Ovary (tissue), 9 donors: Measurements from ENCODE around the gene CYP1A1. TPM values are rescaled to one million over a fixed set of nuclear protein-coding genes. Genes with fewer than 3 reads are reported as not detected.

Source experiments
- DNase-seq, 5 donors: peaks; one replicate each; pipeline ENCODE4 v3.0.0-alpha.2; 2019 to 2020
- H3K27ac ChIP-seq, 2 donors: fragments of 200-600 bp; one replicate each; pipeline versions ENCODE4 v1.5.1 to v1.8.0; 2019 to 2022
- H3K27me3 ChIP-seq: fragments of 200-600 bp; one replicate; pipeline ENCODE4 v1.8.0; 2022
- H3K36me3 ChIP-seq: fragments of 200-600 bp; sonication (generic); one replicate; pipeline ENCODE4 v1.5.1; 2019
- H3K4me1 ChIP-seq: one replicate; pipeline ENCODE4 v1.8.1; 2013; ENCODE audit warnings: mild to moderate bottlenecking, moderate library complexity; ENCODE audit not compliant: insufficient read depth
- H3K4me3 ChIP-seq: fragments of 200-600 bp; sonication (generic); one replicate; pipeline ENCODE4 v1.5.1; 2017
- H3K9me3 ChIP-seq, 2 donors: fragments of 200-600 bp in 1 of 2; sonication (generic) in 1 of 2; one replicate each; pipeline versions ENCODE4 v1.5.1 to v1.8.1; 2013 to 2019; ENCODE audit warnings: mild to moderate bottlenecking in 1 of 2, moderate library complexity in 1 of 2
- CTCF ChIP-seq, 3 donors: fragments of 450-650 bp in 2 of 3; fragments of 200-600 bp in 1 of 3; IDR thresholded peaks; one replicate each; pipeline versions ENCODE4 v1.5.1 to v1.8.0; 2016 to 2022; ENCODE audit warnings: antibody characterized with exemption in 3 of 3, mild to moderate bottlenecking in 1 of 3
- EP300 ChIP-seq: sonication (generic); formaldehyde crosslinking; IDR thresholded peaks from one replicate; pipeline ENCODE4 v1.6.1; 2017; ENCODE audit warnings: antibody characterized with exemption
- POLR2A ChIP-seq: fragments of 450-650 bp; IDR thresholded peaks from one replicate; pipeline ENCODE4 v1.6.1; 2017; ENCODE audit warnings: antibody characterized with exemption, mild to moderate bottlenecking, moderate library complexity
- WGBS, 3 donors: extraction: QIAGEN DNeasy Blood & Tissue Kit in 1 of 3; methylation state at CpG; one replicate each; pipeline versions ENCODE4 v1.1.5 to v1.1.7; 2013 to 2017; 5-methylcytosine and 5-hydroxymethylcytosine counted together
- intact Hi-C, 4 donors: fragments of 100-400 bp; cut with DNase I; formaldehyde crosslinking; loops; one replicate each; pipeline versions ENCODE4 v1.11.0 to v1.15.1; 2022 to 2023
- polyA plus RNA-seq, 2 donors: library from polyadenylated mRNA; stranded (reverse); fragments of 200-250 nt in 1 of 2; fragments of 350-450 nt in 1 of 2; fragmentation: Illumina TruSeq in 1 of 2; extraction: RNeasy Lipid Tissue Mini Kit (QIAGEN cat#74804) in 1 of 2; gene quantifications; one replicate each; pipeline ENCODE4 v1.2.3, GENCODE V29; 2013 to 2014
- total RNA-seq, 7 donors: library from RNA; depleted of rRNA in 2 of 7; stranded (reverse); fragments of >200 nt in 2 of 7; fragmentation: NEBNext Ultra II Directional in 3 of 7; extraction: Animal tissue kit (Norgen Biotek cat#: 25700) in 3 of 7; gene quantifications; one replicate each; pipeline versions ENCODE4 v1.1.0 to v1.2.4, GENCODE V29; 2016 to 2023
- donor health status: DM: no; HTN: no; CAD: no; lungs with moderate emphysema.
- donor health status: DM: no; HTN: no; CAD: no.
- donor health status: Bipolar disorder and iron deficiency.
- donor health status: DM: yes; HTN: yes; CAD: no.
- donor health status: DM: no; HTN: no; CAD: no.
- donor health status: DM: yes; HTN: yes; CAD: no.

CYP1A1 gene
- total and polyA plus RNA-seq, 9 donors, result 0.10 to 1.6 (median 0.96) TPM; not detected in 6

GRCh38 chr15:74682954-74683353 lies 42.4 kb downstream of the CYP1A1 start:
- intact Hi-C loops, result no loop called here
- H3K4me1 ChIP-seq, result no peaks in the 10 kb centered on the region
- H3K27ac ChIP-seq, result no peak overlapping the region
- WGBS, 3 donors, result 97 to 99% (median 97%) methylated on average over 3 of the region's 3 CpGs
- H3K4me3 ChIP-seq, result no peak overlapping the region
- TF ChIP-seq CTCF (IDR thresholded peaks at IDR 0.05) (no peak), POLR2A (no peak), EP300 (no peak)
- no peaks in the 10 kb centered on the region for H3K36me3 ChIP-seq
- no peak for DNase-seq
- H3K9me3 ChIP-seq, result no peaks in the 10 kb centered on the region
- no peaks in the 10 kb centered on the region for H3K27me3 ChIP-seq

DNA sequence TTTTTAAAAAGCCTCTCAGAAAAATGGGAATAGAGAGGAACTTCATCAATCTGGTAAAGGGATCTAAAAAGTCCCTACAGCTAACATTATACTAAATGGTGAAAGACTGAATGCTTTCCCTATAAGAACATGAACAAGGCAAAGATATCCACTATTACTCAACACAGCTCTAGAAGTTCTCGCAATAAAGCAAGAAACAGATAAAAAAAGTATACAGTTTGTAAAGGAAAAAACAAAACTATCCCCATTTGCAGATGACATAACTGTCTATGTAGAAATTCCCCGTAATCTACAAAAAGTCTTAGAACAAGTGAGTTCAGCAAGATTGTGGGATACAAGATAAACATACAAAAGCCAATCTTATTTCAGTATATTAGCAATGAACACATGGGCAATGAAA lies 44.9 kb downstream of the CYP1A1 start:
- Histone ChIP-seq H3K4me1 (no peaks in the 10 kb centered on the region), H3K4me3 (no peak overlapping the region), H3K27ac (no peak overlapping the region), H3K27me3 (no peaks in the 10 kb centered on the region), H3K36me3 (no peaks in the 10 kb centered on the region), H3K9me3 (no peaks in the 10 kb centered on the region)
- 78 to 89% (median 80%) methylated on average over 2 of the region's 2 CpGs for WGBS, 3 donors
- TF ChIP-seq EP300 (no peak), POLR2A (no peak), CTCF (IDR thresholded peaks at IDR 0.05) (no peak)
- no peak for DNase-seq
- intact Hi-C loops, result no loop called here

GRCh38 chr15:74676801-74677200 lies 48.5 kb downstream of the CYP1A1 start:
- TF ChIP-seq EP300, result no peak
- TF ChIP-seq POLR2A, result no peak
- no peak for TF ChIP-seq CTCF (IDR thresholded peaks at IDR 0.05)
- H3K4me1 ChIP-seq, result no peaks in the 10 kb centered on the region
- H3K9me3 ChIP-seq, result no peaks in the 10 kb centered on the region
- no peak overlapping the region for H3K27ac ChIP-seq
- no peaks in the 10 kb centered on the region for H3K36me3 ChIP-seq
- no peak overlapping the region for H3K4me3 ChIP-seq
- DNase-seq, result no peak
- WGBS, 3 donors, result 88 to 94% (median 93%) methylated on average over 7 of the region's 7 CpGs
- intact Hi-C loops, result no loop called here
- H3K27me3 ChIP-seq, result no peaks in the 10 kb centered on the region

DNA sequence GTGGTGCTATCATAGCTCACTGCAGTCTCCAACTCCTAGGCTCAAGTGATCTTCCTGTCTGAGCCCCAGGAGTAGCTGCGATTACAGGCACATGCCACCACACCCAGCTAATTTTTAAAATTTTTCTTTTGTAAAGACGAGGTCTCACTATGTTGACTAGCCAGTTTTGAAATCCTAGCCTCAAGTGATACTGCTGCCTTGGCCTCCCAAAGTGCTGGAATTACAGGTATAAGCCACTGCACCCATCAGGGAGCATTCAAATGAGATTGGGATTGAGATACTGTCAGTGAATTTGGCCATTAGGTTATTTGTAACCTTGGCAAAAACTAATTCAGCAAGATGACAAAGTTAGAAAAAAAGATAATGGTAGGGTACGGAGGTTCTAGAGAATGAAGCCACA lies 51.2 kb downstream of the CYP1A1 start:
- no peak overlapping the region for H3K4me3 ChIP-seq
- no peaks in the 10 kb centered on the region for H3K36me3 ChIP-seq
- no peaks in the 10 kb centered on the region for H3K9me3 ChIP-seq
- 90 to 95% (median 94%) methylated on average over 3 of the region's 3 CpGs for WGBS, 3 donors
- no peak for TF ChIP-seq EP300
- TF ChIP-seq POLR2A, result no peak
- TF ChIP-seq CTCF (IDR thresholded peaks at IDR 0.05), result no peak
- no peak for DNase-seq
- H3K27ac ChIP-seq, result no peak overlapping the region
- no peaks in the 10 kb centered on the region for H3K4me1 ChIP-seq
- H3K27me3 ChIP-seq, result no peaks in the 10 kb centered on the region
- intact Hi-C loops, result no loop called here

DNA sequence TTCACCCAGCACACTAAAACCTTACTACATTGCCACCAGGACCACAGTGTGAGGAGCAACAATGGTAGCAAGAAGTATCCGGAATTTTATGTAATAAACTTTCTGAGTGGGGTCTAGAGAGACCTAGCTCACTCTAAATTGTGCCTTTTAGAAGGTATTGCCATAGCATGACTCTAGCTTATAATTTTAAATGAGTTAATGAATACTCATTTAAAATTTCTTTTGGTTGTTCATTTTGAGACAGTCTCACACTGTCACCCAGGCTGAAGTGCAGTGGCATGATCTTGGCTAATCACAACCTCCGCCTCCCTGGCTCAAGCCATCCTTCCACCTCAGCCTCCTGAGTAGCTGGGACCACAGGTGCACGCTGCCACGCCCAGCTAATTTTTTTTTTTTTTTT lies 55.7 kb downstream of the CYP1A1 start:
- Histone ChIP-seq H3K4me1 (no peaks in the 10 kb centered on the region), H3K27me3 (no peaks in the 10 kb centered on the region), H3K4me3 (no peak overlapping the region), H3K27ac (no peak overlapping the region), H3K9me3 (no peaks in the 10 kb centered on the region), H3K36me3 (no peaks in the 10 kb centered on the region)
- no peak for DNase-seq
- intact Hi-C loops, result no loop called here
- 93 to 94% (median 93%) methylated on average over 4 of the region's 4 CpGs for WGBS, 3 donors
- no peak for TF ChIP-seq EP300
- no peak for TF ChIP-seq POLR2A
- TF ChIP-seq CTCF (IDR thresholded peaks at IDR 0.05), result no peak
